ENCODE measurements around the gene ALK. TPM values are rescaled to one million over a fixed set of nuclear protein-coding genes. Genes with fewer than 3 reads are reported as not detected.

The ALK gene
- total RNA-seq, 1 donor from 2014 or later: not detected

DNA sequence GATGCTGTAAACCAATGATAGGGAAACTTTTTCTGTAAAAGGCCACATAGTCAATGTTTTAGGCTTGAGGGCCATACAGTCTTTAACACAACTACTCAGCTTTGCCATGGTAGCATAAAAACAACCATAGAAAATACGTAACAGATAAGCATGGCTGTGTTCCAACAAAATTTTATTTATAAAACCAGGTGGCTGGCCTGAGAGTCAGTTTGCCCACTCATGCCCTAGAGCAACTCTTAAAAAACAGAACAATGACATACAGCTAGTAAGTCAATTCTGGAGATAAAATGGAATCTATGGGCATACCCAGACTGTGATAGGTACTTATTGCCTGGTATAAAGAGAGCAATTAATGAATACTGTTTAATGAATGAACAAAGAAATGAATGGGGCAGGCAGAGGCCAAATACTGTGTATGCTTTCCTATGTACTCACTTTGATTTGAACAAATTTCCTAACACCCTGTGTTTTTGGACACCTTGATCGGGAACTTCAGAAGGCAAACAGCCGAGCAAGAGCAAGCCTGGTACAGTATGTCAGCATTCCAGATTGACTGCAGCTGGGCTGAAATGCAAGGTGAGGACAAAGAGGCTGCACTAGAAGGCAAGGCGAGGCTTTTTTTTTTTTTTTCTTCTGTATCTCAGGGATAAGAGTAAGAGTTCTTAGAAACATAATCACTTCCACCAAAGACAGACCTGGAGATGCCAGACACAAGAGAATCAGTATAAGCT is 490.8 kb downstream of the ALK start:
- H3K4me3 ChIP-seq: no peak overlapping the region
- H3K27ac ChIP-seq: no peak overlapping the region
- DNase-seq (ENCODE audit: low spot score in 2 of 2): no peak
- intact Hi-C loops (cut with DNase I): no loop called here
- H3K4me1 ChIP-seq: no peaks in the 10 kb centered on the region
- no peaks in the 10 kb centered on the region for H3K27me3 ChIP-seq
- H3K36me3 ChIP-seq: no peaks in the 10 kb centered on the region
- H3K9me3 ChIP-seq: no peaks in the 10 kb centered on the region
- TF ChIP-seq, protein P1, sequence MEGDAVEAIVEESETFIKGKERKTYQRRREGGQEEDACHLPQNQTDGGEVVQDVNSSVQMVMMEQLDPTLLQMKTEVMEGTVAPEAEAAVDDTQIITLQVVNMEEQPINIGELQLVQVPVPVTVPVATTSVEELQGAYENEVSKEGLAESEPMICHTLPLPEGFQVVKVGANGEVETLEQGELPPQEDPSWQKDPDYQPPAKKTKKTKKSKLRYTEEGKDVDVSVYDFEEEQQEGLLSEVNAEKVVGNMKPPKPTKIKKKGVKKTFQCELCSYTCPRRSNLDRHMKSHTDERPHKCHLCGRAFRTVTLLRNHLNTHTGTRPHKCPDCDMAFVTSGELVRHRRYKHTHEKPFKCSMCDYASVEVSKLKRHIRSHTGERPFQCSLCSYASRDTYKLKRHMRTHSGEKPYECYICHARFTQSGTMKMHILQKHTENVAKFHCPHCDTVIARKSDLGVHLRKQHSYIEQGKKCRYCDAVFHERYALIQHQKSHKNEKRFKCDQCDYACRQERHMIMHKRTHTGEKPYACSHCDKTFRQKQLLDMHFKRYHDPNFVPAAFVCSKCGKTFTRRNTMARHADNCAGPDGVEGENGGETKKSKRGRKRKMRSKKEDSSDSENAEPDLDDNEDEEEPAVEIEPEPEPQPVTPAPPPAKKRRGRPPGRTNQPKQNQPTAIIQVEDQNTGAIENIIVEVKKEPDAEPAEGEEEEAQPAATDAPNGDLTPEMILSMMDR (IDR thresholded peaks at IDR 0.05): no peak

DNA sequence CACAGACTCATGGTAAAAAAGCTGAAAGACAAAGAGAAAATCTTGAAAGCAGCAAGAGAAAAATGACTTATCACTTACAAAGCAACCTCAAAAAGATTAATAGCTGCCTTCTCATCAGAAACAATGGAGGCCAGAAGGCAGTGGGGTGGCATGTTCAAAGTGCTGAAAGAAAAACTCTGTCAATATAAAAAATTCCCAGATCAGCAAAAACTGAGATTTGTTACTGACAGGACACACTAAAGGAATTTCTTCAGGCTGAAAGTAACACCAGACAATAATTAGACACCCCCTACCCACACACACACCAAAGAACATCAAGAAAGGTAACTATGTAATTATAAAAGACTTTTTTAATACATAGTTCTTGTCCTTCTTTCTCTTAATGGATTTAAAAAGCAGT is 495.0 kb downstream of the ALK start:
- intact Hi-C loops (cut with DNase I): no loop called here
- Histone ChIP-seq H3K4me3 (no peak overlapping the region), H3K4me1 (no peaks in the 10 kb centered on the region), H3K9me3 (no peaks in the 10 kb centered on the region), H3K27me3 (no peaks in the 10 kb centered on the region), H3K36me3 (no peaks in the 10 kb centered on the region), H3K27ac (no peak overlapping the region)
- TF ChIP-seq, protein P1 (IDR thresholded peaks at IDR 0.05): no peak
- DNase-seq (ENCODE audit: low spot score in 2 of 2): no peak

DNA sequence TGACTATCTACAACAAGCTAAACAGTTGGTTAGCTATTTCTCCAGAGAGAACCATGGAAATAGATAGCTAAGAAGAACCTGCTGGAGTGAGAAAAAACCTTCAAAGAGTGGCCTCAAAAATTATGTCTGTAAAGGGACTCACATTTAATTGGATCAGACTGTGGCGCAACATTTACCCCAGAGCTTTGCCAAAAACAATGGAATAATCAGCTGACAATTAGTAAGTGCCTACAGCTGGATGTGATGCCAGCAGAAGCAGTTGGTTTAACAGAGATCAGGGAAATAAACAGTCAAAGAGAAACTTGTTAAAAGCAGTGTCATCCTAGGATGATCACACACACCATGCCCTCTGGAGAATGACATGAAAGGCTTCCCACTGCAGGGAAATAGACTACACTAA is 495.5 kb downstream of the ALK start:
- no peaks in the 10 kb centered on the region for H3K9me3 ChIP-seq
- intact Hi-C loops (cut with DNase I): no loop called here
- no peak for DNase-seq (ENCODE audit: low spot score in 2 of 2)
- no peaks in the 10 kb centered on the region for H3K4me1 ChIP-seq
- no peak overlapping the region for H3K4me3 ChIP-seq
- H3K27ac ChIP-seq: no peak overlapping the region
- no peaks in the 10 kb centered on the region for H3K27me3 ChIP-seq
- TF ChIP-seq, protein P1 (IDR thresholded peaks at IDR 0.05): no peak
- H3K36me3 ChIP-seq: no peaks in the 10 kb centered on the region

DNA sequence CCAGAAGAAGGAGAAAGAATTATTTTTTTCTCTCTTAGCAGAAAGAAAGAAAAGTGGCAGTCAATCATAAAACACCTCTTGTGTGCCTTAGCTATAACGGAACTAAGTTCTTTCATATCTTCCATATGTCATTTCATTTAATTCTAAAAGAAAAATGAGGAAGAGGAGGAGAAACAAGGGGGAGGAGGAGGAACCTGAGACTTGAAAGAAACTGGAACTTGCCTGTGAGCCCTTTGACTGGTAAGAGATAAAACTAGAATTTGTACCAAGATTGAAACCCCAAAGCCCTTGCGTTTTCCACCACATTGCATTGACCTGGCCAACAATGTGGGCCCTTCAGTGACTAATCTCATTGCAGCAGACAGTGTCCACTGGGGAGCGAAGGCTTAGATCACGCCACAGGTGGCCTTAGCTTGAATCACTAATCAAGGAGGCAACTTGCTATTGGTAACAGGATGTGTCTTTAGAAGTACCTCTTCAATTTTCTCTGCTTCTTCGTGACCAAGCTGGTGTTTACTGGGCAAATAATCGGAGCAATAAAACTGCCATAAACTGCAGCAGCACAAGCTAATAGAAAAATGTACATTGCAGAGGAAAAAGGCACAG is 498.2 kb downstream of the ALK start:
- DNase-seq (ENCODE audit: low spot score in 2 of 2): no peak
- Histone ChIP-seq H3K36me3 (no peaks in the 10 kb centered on the region), H3K27me3 (no peaks in the 10 kb centered on the region), H3K27ac (no peak overlapping the region), H3K9me3 (no peaks in the 10 kb centered on the region), H3K4me3 (no peak overlapping the region), H3K4me1 (no peaks in the 10 kb centered on the region)
- intact Hi-C loops (cut with DNase I): no loop called here
- TF ChIP-seq, protein P1 (IDR thresholded peaks at IDR 0.05): no peak

DNA sequence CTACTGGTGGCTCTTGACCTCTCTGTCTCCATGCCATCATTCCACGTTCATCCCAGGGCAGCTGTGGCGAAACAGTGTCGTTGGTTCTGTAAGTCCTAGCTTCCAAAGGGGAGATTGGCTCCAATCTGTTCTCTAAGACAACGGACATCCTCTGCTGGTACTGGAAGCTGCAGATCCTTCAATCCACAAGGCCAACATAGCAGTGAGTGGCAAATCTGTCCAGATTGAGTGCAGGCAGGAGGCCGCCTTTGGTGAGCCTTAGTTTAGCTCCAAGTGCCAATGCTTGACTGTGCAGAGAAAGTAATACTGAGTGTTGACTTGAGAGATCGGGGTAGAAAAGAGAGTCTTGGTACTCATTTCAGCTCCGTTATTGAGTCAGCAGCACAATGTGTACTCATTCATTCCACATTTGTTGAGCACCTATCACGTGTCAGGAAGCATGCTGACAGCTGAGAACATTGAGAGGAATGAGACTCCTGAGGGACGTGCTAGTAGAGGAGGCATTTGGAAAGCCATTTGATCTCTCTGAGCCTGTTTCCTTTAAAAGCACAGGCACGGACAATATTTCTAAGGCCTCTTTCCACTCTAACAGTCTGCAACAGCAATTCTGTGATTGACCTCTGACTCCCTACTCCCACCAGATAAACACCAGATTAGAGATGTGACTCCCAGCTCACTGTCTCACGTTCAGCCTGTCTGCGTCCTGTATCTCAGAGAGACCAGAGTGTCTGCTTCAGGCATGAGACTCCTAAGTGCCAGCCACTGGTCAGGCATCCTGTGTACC is 500.2 kb downstream of the ALK start:
- no peak overlapping the region for H3K27ac ChIP-seq
- TF ChIP-seq, protein P1 (IDR thresholded peaks at IDR 0.05): no peak
- H3K27me3 ChIP-seq: no peaks in the 10 kb centered on the region
- H3K4me3 ChIP-seq: no peak overlapping the region
- intact Hi-C loops (cut with DNase I): no loop called here
- H3K9me3 ChIP-seq: no peaks in the 10 kb centered on the region
- no peaks in the 10 kb centered on the region for H3K36me3 ChIP-seq
- no peak for DNase-seq (ENCODE audit: low spot score in 2 of 2)
- no peaks in the 10 kb centered on the region for H3K4me1 ChIP-seq
